HFF-Myc (cell line): ENCODE results near the gene PROP1.
"Not testable (repeated sequence)": the region's sequence is repeated elsewhere in the genome, so short reads cannot be mapped to it uniquely, and the experiment has no call there.

ENCODE experiments used
- DNase-seq: peaks from one replicate; pipeline ENCODE4 v3.0.0-alpha.2; 2011; ENCODE audit warnings: low read depth; ENCODE audit errors: extremely low read depth
- H3K4me3 ChIP-seq: replicated peaks from 2 replicates; pipeline ENCODE4 v1.5.1; 2011; ENCODE audit warnings: low read depth, mild to moderate bottlenecking, control low read depth, low read length
- TF ChIP-seq, protein P1 (sequence below): IDR thresholded peaks from 2 replicates; pipeline ENCODE4 v1.5.1; 2012; ENCODE audit warnings: mild to moderate bottlenecking, low read depth, low read length, control low read depth; ENCODE audit errors: missing control alignments

The PROP1 gene

DNA sequence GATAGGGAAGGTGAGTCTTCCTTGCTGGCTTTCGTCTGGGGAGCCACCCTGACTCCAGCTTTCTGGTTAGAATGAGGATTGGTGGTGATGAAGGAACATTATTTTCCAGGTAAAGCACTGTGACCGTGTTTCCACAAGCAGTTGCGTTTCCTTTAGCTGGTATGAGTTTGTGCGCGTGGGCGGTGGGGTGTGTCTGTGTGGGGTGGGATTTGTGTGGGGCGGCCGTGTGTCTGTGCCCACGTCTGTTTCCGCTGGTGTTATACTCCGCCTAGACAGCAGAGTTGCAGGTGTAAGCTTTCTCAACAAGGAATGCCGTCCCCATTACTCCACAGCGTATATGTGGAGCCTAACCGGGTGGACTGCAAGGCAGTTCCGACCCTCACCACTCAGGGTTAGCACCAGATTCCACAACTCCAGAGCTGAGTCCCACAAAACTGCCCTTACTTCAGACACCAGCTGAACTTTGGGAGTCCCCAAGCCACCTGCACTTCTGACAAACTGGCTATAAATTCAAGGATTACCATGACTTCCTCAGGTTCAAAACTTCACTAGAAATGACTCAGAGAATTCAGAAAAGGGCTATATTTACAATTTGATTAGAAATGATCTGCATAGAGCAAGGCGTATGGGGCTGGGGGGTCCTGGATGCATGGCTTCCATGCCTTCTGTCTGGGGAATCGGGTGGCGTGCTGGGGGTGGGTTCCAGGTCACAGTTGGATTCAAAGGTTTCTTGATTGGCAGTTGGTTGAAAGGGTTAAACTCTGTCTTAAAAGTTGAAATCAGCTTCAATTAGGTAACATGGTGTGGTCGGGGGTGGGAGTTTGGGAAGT, 29.8 kb downstream of the PROP1 start:
- TF ChIP-seq, protein P1, sequence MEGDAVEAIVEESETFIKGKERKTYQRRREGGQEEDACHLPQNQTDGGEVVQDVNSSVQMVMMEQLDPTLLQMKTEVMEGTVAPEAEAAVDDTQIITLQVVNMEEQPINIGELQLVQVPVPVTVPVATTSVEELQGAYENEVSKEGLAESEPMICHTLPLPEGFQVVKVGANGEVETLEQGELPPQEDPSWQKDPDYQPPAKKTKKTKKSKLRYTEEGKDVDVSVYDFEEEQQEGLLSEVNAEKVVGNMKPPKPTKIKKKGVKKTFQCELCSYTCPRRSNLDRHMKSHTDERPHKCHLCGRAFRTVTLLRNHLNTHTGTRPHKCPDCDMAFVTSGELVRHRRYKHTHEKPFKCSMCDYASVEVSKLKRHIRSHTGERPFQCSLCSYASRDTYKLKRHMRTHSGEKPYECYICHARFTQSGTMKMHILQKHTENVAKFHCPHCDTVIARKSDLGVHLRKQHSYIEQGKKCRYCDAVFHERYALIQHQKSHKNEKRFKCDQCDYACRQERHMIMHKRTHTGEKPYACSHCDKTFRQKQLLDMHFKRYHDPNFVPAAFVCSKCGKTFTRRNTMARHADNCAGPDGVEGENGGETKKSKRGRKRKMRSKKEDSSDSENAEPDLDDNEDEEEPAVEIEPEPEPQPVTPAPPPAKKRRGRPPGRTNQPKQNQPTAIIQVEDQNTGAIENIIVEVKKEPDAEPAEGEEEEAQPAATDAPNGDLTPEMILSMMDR = no peak
- no peak for DNase-seq
- no peak overlapping the region for H3K4me3 ChIP-seq

DNA sequence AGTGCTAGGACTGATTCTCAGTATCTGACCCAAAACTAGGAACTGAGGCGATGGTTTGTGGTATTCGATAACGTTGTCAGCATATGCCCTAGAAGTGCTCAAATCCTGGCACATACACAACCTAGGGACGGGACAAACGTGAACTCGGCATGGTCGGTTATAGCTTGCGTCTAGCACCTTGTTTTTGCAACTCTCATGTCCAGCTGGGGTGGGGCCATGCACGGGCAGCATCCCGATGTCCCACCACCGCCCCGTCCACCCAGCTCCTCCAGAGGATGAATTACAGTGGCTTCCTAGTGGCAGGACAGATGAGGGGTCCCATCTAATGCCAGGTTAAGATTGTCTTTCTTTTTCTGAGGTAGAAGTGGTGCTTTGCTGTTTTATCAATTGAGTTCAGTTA, 31.6 kb downstream of the PROP1 start:
- H3K4me3 ChIP-seq = no peak overlapping the region
- no peak for DNase-seq
- TF ChIP-seq, protein P1 = no peak

DNA sequence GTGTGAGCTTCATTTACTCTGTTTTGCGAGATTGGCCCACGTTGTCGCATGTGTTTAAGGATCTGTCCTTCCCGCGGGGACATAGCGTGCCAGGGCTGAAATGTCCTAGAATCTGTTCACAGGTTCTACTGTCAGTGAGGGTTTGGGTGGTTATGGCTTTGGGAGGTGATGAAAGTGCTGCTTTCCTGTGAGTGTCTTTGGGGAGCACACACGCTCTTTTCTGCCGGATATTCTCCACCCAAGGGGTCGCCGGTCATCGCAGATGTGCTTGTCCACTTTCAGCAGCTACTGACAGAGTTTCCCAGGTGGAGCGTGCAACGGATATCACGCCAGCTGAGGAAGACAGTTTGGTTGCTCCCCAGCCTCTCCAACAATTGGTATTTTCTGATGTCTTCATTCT, 32.1 kb downstream of the PROP1 start:
- no peak overlapping the region for H3K4me3 ChIP-seq
- TF ChIP-seq, protein P1 = no peak
- no peak for DNase-seq

DNA sequence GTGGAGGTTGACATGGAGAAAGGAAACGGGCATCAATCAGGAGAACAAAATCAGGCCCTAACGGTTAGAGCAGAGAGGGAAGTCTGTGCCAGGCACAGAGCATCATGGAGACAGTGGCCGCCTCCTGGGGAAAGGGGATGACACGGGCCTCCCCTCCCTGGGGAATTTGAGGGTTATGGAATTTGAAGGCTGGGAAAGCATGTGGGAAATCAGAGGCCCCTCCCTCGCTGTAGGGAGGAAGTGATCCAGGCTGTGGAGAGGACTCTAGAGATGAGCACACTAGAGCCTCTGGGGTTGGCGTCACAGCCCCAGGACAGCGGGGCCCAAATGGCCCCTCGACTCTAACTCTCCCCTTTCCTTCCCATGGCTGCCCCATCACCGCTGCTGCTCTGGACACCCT, 36.7 kb downstream of the PROP1 start:
- no peak overlapping the region for H3K4me3 ChIP-seq
- no peak for DNase-seq
- TF ChIP-seq, protein P1 = no peak

DNA sequence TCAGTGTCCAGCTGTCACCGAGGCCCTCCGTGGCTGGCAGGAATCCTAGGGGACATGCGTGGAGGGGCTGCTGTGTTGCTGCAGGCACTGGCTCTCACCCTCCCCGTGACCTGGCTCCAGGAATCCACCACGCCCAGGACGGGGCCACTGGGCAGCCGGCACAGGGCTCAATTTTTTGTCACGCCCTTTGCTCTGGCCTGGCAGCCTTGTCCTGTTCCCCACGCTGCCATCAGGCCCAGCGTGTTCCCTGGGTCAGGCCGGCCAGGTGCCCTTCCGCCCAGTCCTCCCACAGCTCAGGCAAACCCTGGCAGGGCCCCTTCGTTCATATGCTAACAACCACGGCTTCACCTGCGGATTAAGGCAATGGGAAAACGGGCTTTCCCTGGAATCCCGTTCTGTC, 37.3 kb downstream of the PROP1 start:
- DNase-seq = no peak
- TF ChIP-seq, protein P1 = no peak
- H3K4me3 ChIP-seq = no peak overlapping the region

DNA sequence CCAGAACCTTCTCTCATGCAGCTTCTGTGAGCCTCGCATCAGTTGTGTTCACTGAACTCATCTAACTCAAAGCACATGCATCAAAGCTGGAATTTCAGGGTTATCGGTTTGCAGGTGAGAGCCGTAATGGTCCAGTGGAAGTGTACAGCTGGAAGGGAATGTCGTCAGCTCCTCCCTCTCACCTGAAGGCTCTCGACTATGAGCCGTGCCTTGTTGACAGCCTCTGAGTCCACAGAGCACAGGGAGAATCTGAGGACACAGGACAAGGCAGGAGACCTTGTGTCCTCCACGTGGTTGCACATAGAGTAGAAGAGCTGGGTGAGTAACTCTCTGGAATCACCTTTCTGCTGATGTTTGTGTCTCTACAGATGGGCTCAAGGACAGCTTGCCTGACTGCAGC, 38.8 kb downstream of the PROP1 start:
- no peak overlapping the region for H3K4me3 ChIP-seq
- no peak for DNase-seq
- TF ChIP-seq, protein P1 = no peak

DNA sequence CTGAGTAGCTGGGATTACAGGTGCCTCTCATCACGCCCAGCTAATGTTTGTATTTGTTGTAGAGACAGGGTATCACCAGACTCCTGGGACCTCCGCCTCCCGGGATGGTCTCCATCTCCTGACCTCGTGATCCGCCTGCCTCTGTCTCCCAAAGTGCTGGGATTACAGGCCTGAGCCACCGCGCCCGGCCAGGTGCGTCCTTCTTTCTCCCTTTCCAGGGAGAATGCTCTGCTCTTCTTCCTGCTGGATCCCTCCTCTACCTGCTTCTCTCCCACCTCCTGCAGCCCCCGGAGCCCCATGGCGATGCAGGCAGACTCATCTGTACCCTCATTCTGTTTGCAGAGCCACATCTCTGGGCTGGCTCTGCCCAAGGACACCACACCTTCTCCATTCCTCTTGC, 42.9 kb downstream of the PROP1 start:
- DNase-seq, H3K4me3 ChIP-seq: not testable (repeated sequence)

DNA sequence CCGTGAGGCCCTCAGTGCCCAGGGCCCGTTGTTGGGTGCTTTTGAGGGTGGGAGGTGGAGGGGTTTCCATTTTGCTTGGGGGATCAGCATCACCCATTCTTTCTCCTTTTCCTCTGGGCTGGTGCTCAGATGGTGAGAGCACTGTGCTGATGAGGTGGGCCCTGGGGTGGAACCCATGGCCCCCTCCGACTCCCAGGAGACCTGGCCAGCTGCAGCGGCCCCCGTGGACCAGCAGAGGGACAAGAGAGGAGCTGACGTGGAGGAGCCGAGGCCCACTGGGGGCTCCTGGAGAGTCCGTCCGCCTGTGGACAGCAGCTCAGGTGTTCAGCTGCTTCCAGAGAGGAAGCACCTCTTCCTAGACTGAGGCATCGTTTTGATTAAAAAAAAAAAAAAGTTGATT, 46.4 kb downstream of the PROP1 start:
- DNase-seq, H3K4me3 ChIP-seq: not testable (repeated sequence)

DNA sequence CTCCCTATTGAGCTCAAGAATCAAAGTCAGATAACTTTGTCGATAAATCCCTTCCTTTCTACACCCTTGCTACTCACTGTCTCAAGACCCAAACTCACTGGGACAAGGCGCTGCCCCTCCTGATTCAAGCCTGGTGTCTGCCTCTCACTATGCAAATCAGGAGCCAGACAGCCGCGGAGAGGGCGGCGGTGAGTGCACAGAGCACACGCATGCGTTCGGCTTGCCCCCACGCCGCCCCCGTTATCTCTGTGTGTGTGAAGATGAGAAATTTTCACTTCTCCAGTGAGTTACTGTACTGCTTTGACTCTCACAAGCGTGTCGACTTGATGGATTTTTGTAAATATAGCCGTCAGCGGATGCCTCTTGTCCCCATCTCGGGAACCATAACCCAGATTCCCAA, 47.0 kb downstream of the PROP1 start:
- not testable (repeated sequence) for H3K4me3 ChIP-seq, DNase-seq

DNA sequence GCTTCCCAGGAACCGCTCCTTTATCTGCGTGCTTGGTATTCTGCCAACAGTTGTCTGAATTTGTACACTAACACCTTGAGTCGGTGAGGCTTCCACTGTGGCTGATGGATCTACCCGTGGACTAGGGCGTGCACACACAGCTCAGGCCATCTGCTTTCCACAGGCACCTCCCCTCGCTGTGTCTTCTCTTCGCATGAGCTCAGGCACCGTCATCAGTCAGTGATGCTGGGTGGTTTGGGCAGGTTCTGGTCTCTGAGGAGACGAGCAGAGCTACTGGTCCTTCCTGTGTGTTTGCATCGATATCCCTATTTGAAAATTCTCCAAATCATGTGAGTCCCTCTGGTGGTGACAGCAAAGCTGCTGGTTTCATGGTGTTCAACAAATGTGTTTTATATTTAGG, 48.1 kb downstream of the PROP1 start:
- peak; percentile 24 for DNase-seq
- H3K4me3 ChIP-seq = not testable (repeated sequence)

DNA sequence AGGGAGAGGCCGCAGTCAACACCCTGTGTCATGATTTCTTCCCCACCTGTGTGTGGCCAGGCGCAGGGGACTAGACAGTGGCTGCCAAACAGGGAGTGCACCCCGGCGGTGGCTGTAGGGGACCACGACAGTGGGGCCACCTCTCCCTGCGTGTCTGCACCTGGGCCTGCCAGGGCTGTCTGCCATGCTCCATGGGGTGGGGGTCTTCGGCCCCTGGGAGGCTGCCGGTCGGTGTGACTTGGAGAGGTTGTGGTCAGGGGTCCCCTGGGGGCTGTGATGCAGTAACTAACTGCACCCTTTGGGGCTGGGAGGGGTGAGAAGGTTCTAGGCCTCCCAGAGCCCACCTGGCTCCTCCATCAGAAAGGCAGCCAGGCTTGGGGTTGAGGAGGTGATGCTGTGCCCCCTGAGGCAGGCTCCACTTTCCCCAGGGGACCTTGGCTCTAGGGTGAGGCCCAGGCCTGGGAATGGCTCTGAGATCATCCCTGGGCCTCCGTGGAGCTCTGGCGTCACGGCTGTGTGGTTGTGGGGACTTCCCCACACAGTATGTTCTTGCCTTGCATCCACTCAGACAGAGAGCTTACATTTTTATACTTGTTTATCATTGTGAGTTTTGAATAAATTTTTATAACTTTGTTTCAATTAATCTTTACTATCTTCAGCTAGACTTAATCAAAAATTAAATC, 50.3 kb downstream of the PROP1 start:
- H3K4me3 ChIP-seq, DNase-seq: not testable (repeated sequence)
